Measurements from ENCODE around the gene CDKAL1. TPM values are rescaled to one million over a fixed set of nuclear protein-coding genes. Genes with fewer than 3 reads are reported as not detected.

CDKAL1 gene
- total RNA-seq, 4 donors from 2014 or later, result 10.3 to 11.2 (median 10.5) TPM

GRCh38 chr6:20538131-20538662, 3.9 kb downstream of the CDKAL1 start:
- Histone ChIP-seq H3K4me1 (peaks cover 15 to 44% (median 31%) of the 10 kb centered on the region in 4 donors), H3K27me3 (no peaks in the 10 kb centered on the region), H3K9me3 (no peaks in the 10 kb centered on the region), H3K36me3 (peaks cover 0 to 14% (median 7%) of the 10 kb centered on the region in 4 donors), H3K4me3 (no peak overlapping the region), H3K27ac (replicated peaks in 1 of 4) (no peak overlapping the region)
- DNase-seq (ENCODE audit: extremely low spot score), result no peak
- intact Hi-C loops (cut with DNase I), result no loop called here
- WGBS, result 96% methylated on average over 1 of the region's 1 CpG
- TF ChIP-seq EP300 (IDR thresholded peaks at IDR 0.05) (no peak), POLR2A (IDR thresholded peaks at IDR 0.05; ENCODE audit: low read depth) (no peak)

- 92% methylated on average over 4 of the region's 4 CpGs for WGBS
- no peaks in the 10 kb centered on the region for H3K9me3 ChIP-seq
- intact Hi-C loops (cut with DNase I), result no loop called here
- no peak overlapping the region for H3K27ac ChIP-seq (replicated peaks in 1 of 4)
- TF ChIP-seq POLR2AphosphoS5 (IDR thresholded peaks at IDR 0.05), result no peak
- TF ChIP-seq CTCF (IDR thresholded peaks at IDR 0.05), result no peak
- TF ChIP-seq EP300 (IDR thresholded peaks at IDR 0.05), result no peak
- TF ChIP-seq POLR2A (IDR thresholded peaks at IDR 0.05; ENCODE audit: low read depth), result no peak
- peaks cover 0 to 14% (median 7%) of the 10 kb centered on the region in 4 donors for H3K36me3 ChIP-seq
- H3K27me3 ChIP-seq, result no peaks in the 10 kb centered on the region
- no peak for DNase-seq (ENCODE audit: extremely low spot score)
- no peak overlapping the region for H3K4me3 ChIP-seq
- peaks cover 15 to 43% (median 31%) of the 10 kb centered on the region in 4 donors for H3K4me1 ChIP-seq
These were observed 4.7 kb downstream of the CDKAL1 start for GRCh38 chr6:20538907-20539306.

- 85% methylated on average over 2 of the region's 2 CpGs for WGBS
- no peak for TF ChIP-seq CTCF (IDR thresholded peaks at IDR 0.05)
- no peak for TF ChIP-seq POLR2AphosphoS5 (IDR thresholded peaks at IDR 0.05)
- TF ChIP-seq EP300 (IDR thresholded peaks at IDR 0.05), result no peak
- TF ChIP-seq POLR2A (IDR thresholded peaks at IDR 0.05; ENCODE audit: low read depth), result no peak
- peaks cover 15 to 41% (median 30%) of the 10 kb centered on the region in 4 donors for H3K4me1 ChIP-seq
- no peaks in the 10 kb centered on the region for H3K9me3 ChIP-seq
- no peak for DNase-seq (ENCODE audit: extremely low spot score)
- H3K4me3 ChIP-seq, result no peak overlapping the region
- no peaks in the 10 kb centered on the region for H3K27me3 ChIP-seq
- no peak overlapping the region for H3K27ac ChIP-seq (replicated peaks in 1 of 4)
- H3K36me3 ChIP-seq, result peaks cover 0 to 14% (median 7%) of the 10 kb centered on the region in 4 donors
- intact Hi-C loops (cut with DNase I), result no loop called here
These were observed 5.1 kb downstream of the CDKAL1 start for GRCh38 chr6:20539387-20539786.

GRCh38 chr6:20540683-20541082, 6.4 kb downstream of the CDKAL1 start:
- Histone ChIP-seq H3K4me3 (no peak overlapping the region), H3K4me1 (peaks cover 6 to 32% (median 20%) of the 10 kb centered on the region in 4 donors), H3K9me3 (no peaks in the 10 kb centered on the region), H3K27me3 (no peaks in the 10 kb centered on the region), H3K27ac (replicated peaks in 1 of 4) (no peak overlapping the region), H3K36me3 (peaks cover 0 to 21% (median 7%) of the 10 kb centered on the region in 4 donors)
- DNase-seq (ENCODE audit: extremely low spot score), result no peak
- 79% methylated on average over 5 of the region's 5 CpGs for WGBS
- no peak for TF ChIP-seq POLR2AphosphoS5 (IDR thresholded peaks at IDR 0.05)
- no peak for TF ChIP-seq EP300 (IDR thresholded peaks at IDR 0.05)
- TF ChIP-seq POLR2A (IDR thresholded peaks at IDR 0.05; ENCODE audit: low read depth), result no peak
- no peak for TF ChIP-seq CTCF (IDR thresholded peaks at IDR 0.05)
- intact Hi-C loops (cut with DNase I), result no loop called here

- TF ChIP-seq POLR2AphosphoS5 (IDR thresholded peaks at IDR 0.05), result no peak
- no peak for TF ChIP-seq CTCF (IDR thresholded peaks at IDR 0.05)
- no peak for TF ChIP-seq EP300 (IDR thresholded peaks at IDR 0.05)
- TF ChIP-seq POLR2A (IDR thresholded peaks at IDR 0.05; ENCODE audit: low read depth), result no peak
- 94% methylated on average over 6 of the region's 6 CpGs for WGBS
- no peaks in the 10 kb centered on the region for H3K27me3 ChIP-seq
- no peaks in the 10 kb centered on the region for H3K9me3 ChIP-seq
- DNase-seq (ENCODE audit: extremely low spot score), result no peak
- no peak overlapping the region for H3K27ac ChIP-seq (replicated peaks in 1 of 4)
- peaks cover 0 to 28% (median 9%) of the 10 kb centered on the region in 4 donors for H3K36me3 ChIP-seq
- intact Hi-C loops (cut with DNase I), result no loop called here
- peaks cover 4 to 25% (median 15%) of the 10 kb centered on the region in 4 donors for H3K4me1 ChIP-seq
- H3K4me3 ChIP-seq, result no peak overlapping the region
These were observed 7.1 kb downstream of the CDKAL1 start for GRCh38 chr6:20541382-20541781.

All from esophagus muscularis mucosa (tissue), 4 donors.